IPS-20b (cell line): ENCODE results near the gene FILIP1.
"Not testable (repeated sequence)": the region's sequence is repeated elsewhere in the genome, so short reads cannot be mapped to it uniquely, and the experiment has no call there.

Experiments
- H3K27ac ChIP-seq: one replicate; pipeline ENCODE4 v1.5.1; 2013; ENCODE audit warnings: low read length
- H3K27me3 ChIP-seq: 2 replicates; pipeline ENCODE4 v1.6.1; 2013; ENCODE audit warnings: mild to moderate bottlenecking, low read length, inconsistent platforms; ENCODE audit not compliant: insufficient read depth
- H3K36me3 ChIP-seq: 2 replicates; pipeline ENCODE4 v1.6.1; 2013; ENCODE audit warnings: low read depth, mild to moderate bottlenecking, inconsistent platforms, low read length, moderate library complexity; ENCODE audit not compliant: insufficient read depth
- H3K4me1 ChIP-seq: 2 replicates; pipeline ENCODE4 v1.6.1; 2013; ENCODE audit warnings: mild to moderate bottlenecking, control low read depth, inconsistent platforms, low read length, moderate library complexity; ENCODE audit not compliant: insufficient read depth
- H3K4me3 ChIP-seq: 2 replicates; pipeline ENCODE4 v1.5.1; 2013; ENCODE audit warnings: mild to moderate bottlenecking, low read length, inconsistent platforms
- H3K9ac ChIP-seq: 2 replicates; pipeline ENCODE4 v1.6.1; 2013; ENCODE audit warnings: low read depth, mild to moderate bottlenecking, inconsistent platforms, low read length, moderate library complexity
- H3K9me3 ChIP-seq: 2 replicates; pipeline ENCODE4 v1.6.1; 2013; ENCODE audit warnings: mild to moderate bottlenecking, low read depth, low read length, inconsistent platforms; ENCODE audit not compliant: insufficient read depth

The FILIP1 gene

GRCh38 chr6:75444899-75445298, 48.7 kb downstream of the FILIP1 start:
- Histone ChIP-seq H3K9ac (no peak overlapping the region), H3K4me1 (no peaks in the 10 kb centered on the region), H3K27me3 (no peaks in the 10 kb centered on the region), H3K27ac (no peak overlapping the region), H3K9me3 (peaks cover 3% of the 10 kb centered on the region; the same call in 1 of the 2 replicates), H3K36me3 (no peaks in the 10 kb centered on the region), H3K4me3 (no peak overlapping the region)

- not testable (repeated sequence) for H3K9ac ChIP-seq, H3K27ac ChIP-seq, H3K27me3 ChIP-seq, H3K4me1 ChIP-seq, H3K36me3 ChIP-seq, H3K4me3 ChIP-seq, H3K9me3 ChIP-seq
These were observed 51.7 kb downstream of the FILIP1 start for GRCh38 chr6:75441883-75442282.

- not testable (repeated sequence) for H3K9me3 ChIP-seq, H3K27ac ChIP-seq, H3K9ac ChIP-seq, H3K4me1 ChIP-seq, H3K27me3 ChIP-seq, H3K4me3 ChIP-seq, H3K36me3 ChIP-seq
These were observed 52.1 kb downstream of the FILIP1 start for GRCh38 chr6:75441479-75441878.

DNA sequence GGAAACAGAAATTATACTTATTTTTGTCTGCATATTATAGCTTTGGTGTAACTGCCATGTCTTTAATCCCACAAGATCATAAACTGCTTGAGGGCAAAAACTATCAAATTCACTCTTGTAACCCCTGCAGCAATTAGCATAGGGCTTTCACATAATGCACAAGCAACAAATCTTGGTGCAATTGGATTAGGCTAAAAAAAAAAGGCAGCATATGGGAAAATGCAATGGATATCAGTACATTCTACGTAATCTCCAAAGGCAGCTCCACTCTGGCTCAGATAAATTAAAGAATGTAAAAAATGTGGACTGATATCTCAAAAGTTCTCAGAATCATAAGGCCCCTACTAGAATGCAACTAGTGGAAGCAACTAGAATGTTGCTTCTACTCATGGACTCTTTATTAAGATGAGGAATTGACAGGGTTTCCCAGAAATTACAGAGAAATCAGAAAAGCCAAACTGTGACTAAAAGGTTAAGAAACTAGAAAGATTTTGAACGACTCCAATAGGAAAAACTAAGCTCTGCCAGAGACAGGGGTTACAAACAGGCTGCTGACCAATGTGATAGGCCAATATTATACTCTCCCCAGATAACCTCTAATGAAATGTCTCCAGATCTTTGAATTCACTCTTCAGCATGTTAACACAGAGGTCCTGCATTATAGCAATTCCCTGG, 55.0 kb downstream of the FILIP1 start:
- no peaks in the 10 kb centered on the region for H3K4me1 ChIP-seq
- no peak overlapping the region for H3K4me3 ChIP-seq
- no peaks in the 10 kb centered on the region for H3K27me3 ChIP-seq
- no peaks in the 10 kb centered on the region for H3K36me3 ChIP-seq
- H3K9me3 ChIP-seq, result peaks cover 3% of the 10 kb centered on the region; the same call in 1 of the 2 replicates
- no peak overlapping the region for H3K27ac ChIP-seq
- no peak overlapping the region for H3K9ac ChIP-seq

DNA sequence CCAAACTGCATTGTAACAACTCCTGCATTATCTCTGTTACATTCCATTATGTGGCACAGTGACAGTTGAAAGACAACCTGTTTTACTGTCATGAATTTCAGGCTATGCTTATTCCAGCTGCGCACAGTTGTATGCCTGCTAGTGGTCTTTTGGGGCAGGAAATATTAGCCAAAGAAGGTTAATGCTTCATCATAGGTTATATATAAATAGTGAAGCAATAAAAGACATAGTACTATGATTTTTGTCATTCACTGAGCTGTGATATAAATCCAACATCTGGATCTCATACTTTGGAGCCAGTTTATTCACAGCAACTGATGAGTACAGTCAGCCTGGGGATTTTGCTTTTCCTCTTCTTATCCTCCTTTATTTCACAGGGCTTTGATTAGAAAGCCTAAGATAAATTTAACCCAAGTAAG, 55.6 kb downstream of the FILIP1 start:
- Histone ChIP-seq H3K36me3 (no peaks in the 10 kb centered on the region), H3K27me3 (no peaks in the 10 kb centered on the region), H3K9me3 (peaks cover 3% of the 10 kb centered on the region; the same call in 1 of the 2 replicates), H3K4me1 (no peaks in the 10 kb centered on the region), H3K27ac (no peak overlapping the region), H3K4me3 (no peak overlapping the region), H3K9ac (no peak overlapping the region)

GRCh38 chr6:75437421-75437891, 56.1 kb downstream of the FILIP1 start:
- Histone ChIP-seq H3K9ac (no peak overlapping the region), H3K36me3 (no peaks in the 10 kb centered on the region), H3K4me3 (no peak overlapping the region), H3K9me3 (no peaks in the 10 kb centered on the region), H3K27ac (no peak overlapping the region), H3K4me1 (no peaks in the 10 kb centered on the region), H3K27me3 (no peaks in the 10 kb centered on the region)

DNA sequence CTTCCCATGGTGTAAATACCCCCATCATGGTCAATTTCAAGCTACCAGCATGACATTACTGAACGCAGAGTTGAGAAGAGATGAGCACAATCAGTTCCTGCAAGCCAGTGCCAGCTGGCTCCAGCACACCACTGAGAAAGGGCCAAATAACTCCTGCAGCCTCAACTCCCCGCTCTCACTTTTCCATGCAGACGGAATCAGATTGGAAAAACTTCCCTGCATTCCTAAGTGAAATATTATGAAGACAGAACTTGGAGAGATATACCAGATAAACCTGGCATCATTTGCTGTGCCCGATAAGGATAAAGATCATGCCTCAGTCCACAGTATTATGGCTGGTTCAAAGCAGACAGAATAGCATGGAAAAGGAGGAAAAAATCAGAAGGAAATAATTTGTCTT, 56.7 kb downstream of the FILIP1 start:
- no peaks in the 10 kb centered on the region for H3K27me3 ChIP-seq
- H3K4me3 ChIP-seq, result no peak overlapping the region
- H3K27ac ChIP-seq, result no peak overlapping the region
- H3K9me3 ChIP-seq, result no peaks in the 10 kb centered on the region
- no peaks in the 10 kb centered on the region for H3K36me3 ChIP-seq
- H3K9ac ChIP-seq, result no peak overlapping the region
- no peaks in the 10 kb centered on the region for H3K4me1 ChIP-seq

DNA sequence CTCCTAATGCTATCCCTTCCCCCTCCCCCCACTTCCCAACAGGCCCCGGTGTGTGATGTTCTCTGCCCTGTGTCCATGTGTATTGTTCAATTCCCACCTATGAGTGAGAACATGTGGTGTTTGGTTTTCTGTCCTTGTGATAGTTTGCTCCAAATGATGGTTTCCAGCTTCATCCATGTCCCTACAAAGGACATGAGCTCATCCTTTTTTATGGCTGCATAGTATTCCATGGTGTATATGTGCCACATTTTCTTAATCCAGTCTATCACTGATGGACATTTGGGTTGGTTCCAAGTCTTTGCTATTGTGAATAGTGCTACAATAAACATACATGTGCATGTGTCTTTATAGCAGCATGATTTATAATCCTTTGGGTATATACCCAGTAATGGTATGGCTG, 60.8 kb downstream of the FILIP1 start:
- not testable (repeated sequence) for H3K27ac ChIP-seq, H3K4me3 ChIP-seq, H3K9ac ChIP-seq, H3K4me1 ChIP-seq, H3K27me3 ChIP-seq, H3K36me3 ChIP-seq, H3K9me3 ChIP-seq

GRCh38 chr6:75431379-75431778, 62.2 kb downstream of the FILIP1 start:
- Histone ChIP-seq H3K27ac (no peak overlapping the region), H3K9ac (no peak overlapping the region)

DNA sequence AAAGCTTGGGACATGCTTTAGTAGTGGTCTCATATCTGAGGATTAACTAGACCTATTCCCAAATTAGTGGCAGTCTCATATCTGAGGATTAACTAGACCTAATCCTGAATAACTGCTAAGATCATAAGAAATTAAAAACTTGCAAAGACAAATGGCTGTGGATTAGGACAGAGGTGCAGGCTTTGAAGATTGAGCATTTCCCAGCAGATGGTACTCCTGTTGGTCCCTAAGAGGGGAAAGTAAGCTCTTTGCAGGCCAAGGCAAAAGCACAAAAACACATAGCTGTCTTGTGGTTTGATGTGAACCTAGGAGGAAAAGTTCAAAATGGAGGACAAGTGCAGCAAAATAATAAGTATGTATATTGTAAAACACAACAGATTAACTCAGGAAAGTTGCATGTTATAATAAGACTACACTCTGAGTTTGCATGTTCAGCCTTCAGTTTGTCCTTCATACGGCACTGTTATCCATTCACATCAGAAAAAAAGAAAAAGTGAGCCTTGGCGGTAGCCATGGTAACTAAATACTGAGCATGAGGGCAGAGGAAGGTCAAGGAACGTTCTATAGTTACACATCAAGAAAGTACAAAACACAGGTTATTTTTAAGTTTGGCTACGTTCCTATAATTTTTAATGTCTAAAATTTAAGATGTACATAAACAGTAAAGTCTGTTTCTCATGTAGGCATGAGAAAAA, 62.8 kb downstream of the FILIP1 start:
- Histone ChIP-seq H3K9ac (no peak overlapping the region), H3K36me3 (no peaks in the 10 kb centered on the region), H3K4me3 (no peak overlapping the region), H3K27ac (no peak overlapping the region), H3K9me3 (no peaks in the 10 kb centered on the region), H3K27me3 (no peaks in the 10 kb centered on the region), H3K4me1 (0 out of 2 replicates have a peak, but pooled peaks cover 5% of the 10 kb centered on the region)

More at GRCh38 chr6:75431379-75431778, 62.2 kb downstream of the FILIP1 start:
- H3K36me3 ChIP-seq, result no peaks in the 10 kb centered on the region
- no peaks in the 10 kb centered on the region for H3K9me3 ChIP-seq
- H3K4me3 ChIP-seq, result no peak overlapping the region
- H3K27me3 ChIP-seq, result no peaks in the 10 kb centered on the region
- 0 out of 2 replicates have a peak, but pooled peaks cover 5% of the 10 kb centered on the region for H3K4me1 ChIP-seq

DNA sequence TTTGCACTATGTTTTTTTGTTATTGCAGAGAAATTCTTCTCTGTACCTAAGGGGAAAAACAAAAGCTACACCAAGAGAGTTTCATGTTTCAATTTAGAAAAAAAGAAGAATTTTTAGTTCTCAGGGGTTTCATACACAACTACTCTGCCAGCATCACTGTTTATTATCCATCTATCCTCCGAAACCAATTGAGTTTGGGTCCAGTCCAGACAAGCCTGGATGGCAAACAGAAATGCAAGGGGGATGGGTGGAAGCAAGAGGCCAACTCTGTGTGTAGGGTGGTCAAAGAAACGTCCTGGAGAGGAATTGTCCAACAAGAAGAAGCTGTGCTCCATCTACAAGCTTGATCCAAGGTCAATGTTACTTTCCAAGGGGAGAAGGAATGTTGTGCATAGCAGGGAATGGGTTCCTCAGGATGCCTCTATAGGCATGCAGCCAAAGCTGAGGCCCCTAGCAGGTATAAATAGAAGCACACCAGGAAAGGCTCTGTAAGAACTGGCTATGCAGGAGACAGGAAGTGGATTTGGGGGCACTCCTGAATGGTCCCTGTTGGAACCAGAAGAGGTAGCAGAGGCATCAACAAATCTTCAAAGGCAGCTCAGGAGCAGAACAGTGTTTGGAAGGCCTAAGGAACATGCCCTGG, 64.4 kb downstream of the FILIP1 start:
- Histone ChIP-seq H3K27me3 (no peaks in the 10 kb centered on the region), H3K4me3 (no peak overlapping the region), H3K9me3 (no peaks in the 10 kb centered on the region), H3K36me3 (no peaks in the 10 kb centered on the region), H3K4me1 (0 out of 2 replicates have a peak, but pooled peaks cover 5% of the 10 kb centered on the region), H3K9ac (no peak overlapping the region), H3K27ac (no peak overlapping the region)

- H3K4me3 ChIP-seq, result no peak overlapping the region
- no peaks in the 10 kb centered on the region for H3K27me3 ChIP-seq
- H3K36me3 ChIP-seq, result no peaks in the 10 kb centered on the region
- H3K27ac ChIP-seq, result no peak overlapping the region
- no peak overlapping the region for H3K9ac ChIP-seq
- 0 out of 2 replicates have a peak, but pooled peaks cover 5% of the 10 kb centered on the region for H3K4me1 ChIP-seq
- no peaks in the 10 kb centered on the region for H3K9me3 ChIP-seq
These were observed 65.4 kb downstream of the FILIP1 start for GRCh38 chr6:75428204-75428603.
